Endothelial cell of umbilical vein (primary cell): ENCODE data around the gene TFAP2E. TPM values are rescaled to one million over a fixed set of nuclear protein-coding genes. Genes with fewer than 3 reads are reported as not detected.

Source experiments
- BruUV-seq: library from RNA; stranded (reverse); fragments of 400-500 nt; replicated peaks from 2 replicates; lab custom pipeline; 2021; lab: Mats Ljungman, UMichigan
- CTCF ChIA-PET: fragments of 300-600, 350-600 bp; sonication (Branson Sonifier 250); formaldehyde crosslinking; loops from one replicate; lab custom pipeline; 2021; ENCODE audit warnings: antibody characterized with exemption, inconsistent platforms; lab: Charles Lee
- POLR2A ChIA-PET: fragments of 300-600, 350-600 bp; sonication (Branson Sonifier 250); formaldehyde crosslinking; loops from one replicate; lab custom pipeline; 2021; ENCODE audit warnings: antibody characterized with exemption, inconsistent platforms; lab: Charles Lee
- DNase-seq: peaks from one replicate; pipeline ENCODE4 v3.0.0-alpha.2; 2011; ENCODE audit warnings: low read depth, low spot score
- FAIRE-seq: peaks from 2 replicates; lab custom pipeline; 2011; peaks lifted over from hg19 to GRCh38; lab: Jason Lieb, UNC
- H2AFZ ChIP-seq: 2 replicates; pipeline ENCODE4 v1.6.0; 2012; ENCODE audit warnings: low read depth, low read length, control low read depth, inconsistent platforms
- H3K27ac ChIP-seq: 2 replicates; pipeline ENCODE4 v1.5.1; 2011; ENCODE audit warnings: low read depth, mild to moderate bottlenecking, control low read depth, low read length, moderate library complexity; ENCODE audit not compliant: insufficient read depth
- H3K27me3 ChIP-seq, 2 experiments: 2 replicates each; pipeline versions ENCODE4 v1.6.0 to v1.6.1; 2011; ENCODE audit warnings: low read length in 2 of 2, mixed read lengths in 1 of 2; ENCODE audit not compliant: control insufficient read depth in 2 of 2, insufficient read depth in 2 of 2
- H3K36me3 ChIP-seq, 2 experiments: 2 replicates in 1 of 2; 3 replicates in 1 of 2; pipeline ENCODE4 v1.5.1; 2011; ENCODE audit warnings: low read length in 2 of 2, mild to moderate bottlenecking in 1 of 2, moderate library complexity in 1 of 2; ENCODE audit not compliant: control insufficient read depth in 2 of 2, insufficient read depth in 2 of 2; ENCODE audit errors: extremely low read depth in 1 of 2
- H3K4me1 ChIP-seq: 3 replicates; pipeline ENCODE4 v1.5.1; 2011; ENCODE audit warnings: mild to moderate bottlenecking, low read length; ENCODE audit not compliant: control insufficient read depth, insufficient read depth; ENCODE audit errors: extremely low read depth
- H3K4me2 ChIP-seq: 2 replicates; pipeline ENCODE4 v1.6.1; 2011; ENCODE audit warnings: low read length, control low read depth, mixed read lengths; ENCODE audit not compliant: insufficient read depth
- H3K4me3 ChIP-seq, 3 experiments: fragments of 200-600 bp in 1 of 3; sonication (generic), shearing (Covaris generic) in 1 of 3; replicated peaks in 1 of 3; 2 replicates each; pipeline ENCODE4 v1.5.1; 2011 to 2016; ENCODE audit warnings: control low read depth in 3 of 3, low read length in 3 of 3, mild to moderate bottlenecking in 2 of 3, inconsistent platforms in 1 of 3, low read depth in 1 of 3, moderate library complexity in 1 of 3; ENCODE audit not compliant: insufficient read depth in 1 of 3
- H3K79me2 ChIP-seq: 2 replicates; pipeline ENCODE4 v1.6.0; 2012; ENCODE audit warnings: low read length, inconsistent platforms; ENCODE audit not compliant: control insufficient read depth, insufficient read depth
- H3K9ac ChIP-seq: replicated peaks from 2 replicates; pipeline ENCODE3; 2011; ENCODE audit warnings: low read length, control low read depth; ENCODE audit not compliant: insufficient read depth; ENCODE audit errors: extremely low read depth
- H3K9me1 ChIP-seq: replicated peaks from 3 replicates; pipeline ENCODE4 v1.6.0; 2011; ENCODE audit warnings: mild to moderate bottlenecking, low read length; ENCODE audit not compliant: control insufficient read depth, insufficient read depth; ENCODE audit errors: extremely low read depth
- H3K9me3 ChIP-seq: replicated peaks from 2 replicates; pipeline ENCODE4 v1.5.1; 2012; ENCODE audit warnings: low read length, inconsistent platforms; ENCODE audit not compliant: control insufficient read depth, insufficient read depth
- H4K20me1 ChIP-seq: replicated peaks from 2 replicates; pipeline ENCODE3; 2011; ENCODE audit warnings: mild to moderate bottlenecking, low read length; ENCODE audit not compliant: control insufficient read depth, insufficient read depth; ENCODE audit errors: extremely low read depth
- GATA2 ChIP-seq: IDR thresholded peaks from 2 replicates; pipeline ENCODE4 v1.7.0; 2011; ENCODE audit warnings: low read depth, mild to moderate bottlenecking, moderate library complexity, mixed read lengths, low read length; ENCODE audit not compliant: insufficient read length, insufficient read depth
- JUN ChIP-seq: IDR thresholded peaks from 2 replicates; pipeline ENCODE4 v1.6.1; 2011; ENCODE audit warnings: borderline replicate concordance, low read depth; ENCODE audit not compliant: insufficient read length, insufficient read depth
- MYC ChIP-seq: IDR thresholded peaks from one replicate; pipeline ENCODE4 v1.6.1; 2011; ENCODE audit warnings: mild to moderate bottlenecking, low read depth, low read length
- POLR2A ChIP-seq: IDR thresholded peaks from 2 replicates; pipeline ENCODE4 v1.6.1; 2012; ENCODE audit warnings: low read depth, mild to moderate bottlenecking, control low read depth, low read length
- dilution Hi-C: fragments of 300-500 bp; cut with MboI; formaldehyde crosslinking; loops from one replicate; pipeline ENCODE4 v1.15.0; 2019; ENCODE audit warnings: low sequenced_read_pairs; ENCODE audit not compliant: extremely low pct_ligation_motif_present
- intact Hi-C: fragments of 100-400 bp; cut with micrococcal nuclease; formaldehyde crosslinking; loops from one replicate; pipeline ENCODE4 v1.10.0; 2022
- polyA plus RNA-seq, 4 experiments: library from polyadenylated mRNA; depleted of rRNA in 3 of 4; stranded (reverse) in 3 of 4; unstranded in 1 of 4; fragments of >200 nt; gene quantifications; 2 replicates each; pipeline versions ENCODE4 v1.2.1 to v1.2.3, GENCODE V29; 2011 to 2012; ENCODE audit warnings: missing spikeins in 1 of 4
- total RNA-seq: library from RNA; stranded (reverse); gene quantifications from 2 replicates; pipeline ENCODE4 v1.2.3, GENCODE V29; 2021
- TF ChIP-seq, protein P1 (sequence below): IDR thresholded peaks from 2 replicates; pipeline ENCODE4 v1.6.1; 2011; ENCODE audit not compliant: insufficient read depth, insufficient read length
- TF ChIP-seq, protein P2 (sequence below), 2 donors: IDR thresholded peaks; 1 replicate in 1 of 2; 2 replicates in 1 of 2; pipeline ENCODE4 v1.5.1; 2011; ENCODE audit warnings: low read length in 2 of 2, mild to moderate bottlenecking in 2 of 2, moderate library complexity in 2 of 2, control low read depth in 1 of 2, inconsistent platforms in 1 of 2, low read depth in 1 of 2; ENCODE audit not compliant: insufficient read depth in 1 of 2; ENCODE audit errors: extremely low read depth in 1 of 2

Gene TFAP2E
- total and polyA plus RNA-seq, 2 donors (not counting 3 experiments of a cell fraction or from before 2014, with no cell fraction given), result 0.06 TPM; not detected in 1

DNA sequence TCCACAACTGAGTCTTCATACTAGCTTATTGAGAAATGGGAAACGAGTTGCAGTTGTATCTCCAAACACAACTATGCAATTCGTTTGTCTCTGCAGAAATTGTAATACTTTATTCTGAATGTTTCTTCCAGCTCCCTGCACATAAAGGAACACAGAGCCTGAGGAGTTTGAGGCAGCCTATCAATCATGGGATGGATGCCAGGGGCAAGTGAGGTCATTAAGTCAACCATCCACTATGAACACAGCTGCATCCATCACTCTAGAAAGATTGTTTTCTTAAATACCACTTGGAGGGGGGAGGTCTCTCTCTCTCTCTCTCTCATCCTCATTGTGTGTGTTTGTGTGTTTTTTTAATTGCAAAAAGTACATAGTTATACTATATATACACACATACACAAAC lies 71.1 kb downstream of the TFAP2E start:
- CTCF ChIA-PET, result interaction anchor here (1.0 to 2.3 kb wide), 2 partner anchors 71 to 193 kb away, joined by 3 to 13 read pairs; no protein-coding TSS in a partner anchor
- BruUV-seq, result no TSS peak
- intact Hi-C loops, result no loop called here

More for the DNA sequence above, 71.1 kb downstream of the TFAP2E start:
- no peak overlapping the region for H3K4me3 ChIP-seq
- H2AFZ ChIP-seq, result no peak overlapping the region
- no peak overlapping the region for H3K9ac ChIP-seq
- peaks cover 16 to 26% of the 10 kb centered on the region in 2 experiments for H3K27me3 ChIP-seq
- H3K4me2 ChIP-seq, result no peak overlapping the region
- peaks cover 21% of the 10 kb centered on the region for H3K79me2 ChIP-seq
- TF ChIP-seq POLR2A (no peak), JUN (no peak), GATA2 (no peak), MYC (no peak)
- TF ChIP-seq, protein P1, sequence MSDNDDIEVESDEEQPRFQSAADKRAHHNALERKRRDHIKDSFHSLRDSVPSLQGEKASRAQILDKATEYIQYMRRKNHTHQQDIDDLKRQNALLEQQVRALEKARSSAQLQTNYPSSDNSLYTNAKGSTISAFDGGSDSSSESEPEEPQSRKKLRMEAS, result no peak
- TF ChIP-seq, protein P2, sequence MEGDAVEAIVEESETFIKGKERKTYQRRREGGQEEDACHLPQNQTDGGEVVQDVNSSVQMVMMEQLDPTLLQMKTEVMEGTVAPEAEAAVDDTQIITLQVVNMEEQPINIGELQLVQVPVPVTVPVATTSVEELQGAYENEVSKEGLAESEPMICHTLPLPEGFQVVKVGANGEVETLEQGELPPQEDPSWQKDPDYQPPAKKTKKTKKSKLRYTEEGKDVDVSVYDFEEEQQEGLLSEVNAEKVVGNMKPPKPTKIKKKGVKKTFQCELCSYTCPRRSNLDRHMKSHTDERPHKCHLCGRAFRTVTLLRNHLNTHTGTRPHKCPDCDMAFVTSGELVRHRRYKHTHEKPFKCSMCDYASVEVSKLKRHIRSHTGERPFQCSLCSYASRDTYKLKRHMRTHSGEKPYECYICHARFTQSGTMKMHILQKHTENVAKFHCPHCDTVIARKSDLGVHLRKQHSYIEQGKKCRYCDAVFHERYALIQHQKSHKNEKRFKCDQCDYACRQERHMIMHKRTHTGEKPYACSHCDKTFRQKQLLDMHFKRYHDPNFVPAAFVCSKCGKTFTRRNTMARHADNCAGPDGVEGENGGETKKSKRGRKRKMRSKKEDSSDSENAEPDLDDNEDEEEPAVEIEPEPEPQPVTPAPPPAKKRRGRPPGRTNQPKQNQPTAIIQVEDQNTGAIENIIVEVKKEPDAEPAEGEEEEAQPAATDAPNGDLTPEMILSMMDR (IDR thresholded peaks at IDR 0.05; ENCODE audit: extremely low read depth in 1 of 2, insufficient read depth in 1 of 2, low read depth in 1 of 2, low read length in 2 of 2), result no peak
- no peaks in the 10 kb centered on the region for H3K9me3 ChIP-seq
- H4K20me1 ChIP-seq, result no peaks in the 10 kb centered on the region
- no peak for FAIRE-seq
- dilution Hi-C loops, result loop anchor here (25.0 kb wide), 1 partner anchor 93 kb away; no protein-coding TSS in a partner anchor
- no peak for DNase-seq
- POLR2A ChIA-PET, result no interaction called here
- peaks cover 6% of the 10 kb centered on the region for H3K4me1 ChIP-seq
- H3K9me1 ChIP-seq, result no peaks in the 10 kb centered on the region
- no peak overlapping the region for H3K27ac ChIP-seq
- H3K36me3 ChIP-seq, result no peaks in the 10 kb centered on the region

Other genes starting within 250 kb of the TFAP2E start
- 43.4 and 45.3 TPM in 2 replicates for gene KIAA0319L, start 15.9 kb upstream of the TFAP2E start, total RNA-seq
- gene KIAA0319L, start 15.9 kb upstream of the TFAP2E start, polyA plus RNA-seq, result 31.2 and 31.4 TPM in 2 replicates
- 22.0 and 22.3 TPM in 2 replicates for gene NCDN, start 15.5 kb upstream of the TFAP2E start, total RNA-seq
- 16.7 and 17.3 TPM in 2 replicates for gene NCDN, start 15.5 kb upstream of the TFAP2E start, polyA plus RNA-seq
- gene PSMB2, start 68.2 kb downstream of the TFAP2E start, total RNA-seq, result 93.6 and 101 TPM in 2 replicates
- 107 and 118 TPM in 2 replicates for gene PSMB2, start 68.2 kb downstream of the TFAP2E start, polyA plus RNA-seq
- gene C1orf216, start 145.6 kb downstream of the TFAP2E start, total RNA-seq, result 15.3 and 18.5 TPM in 2 replicates
- 12.4 and 13.3 TPM in 2 replicates for gene C1orf216, start 145.6 kb downstream of the TFAP2E start, polyA plus RNA-seq
- 33.2 and 39.5 TPM in 2 replicates for gene CLSPN, start 196.7 kb downstream of the TFAP2E start, total RNA-seq
- gene CLSPN, start 196.7 kb downstream of the TFAP2E start, polyA plus RNA-seq, result 3.2 and 4.2 TPM in 2 replicates
- gene AGO4, start 234.7 kb downstream of the TFAP2E start, total RNA-seq, result 16.2 and 19.8 TPM in 2 replicates
- gene AGO4, start 234.7 kb downstream of the TFAP2E start, polyA plus RNA-seq, result 9.7 and 11.1 TPM in 2 replicates